ENCODE results near the gene ZNF518B.

The ZNF518B gene, protein sequence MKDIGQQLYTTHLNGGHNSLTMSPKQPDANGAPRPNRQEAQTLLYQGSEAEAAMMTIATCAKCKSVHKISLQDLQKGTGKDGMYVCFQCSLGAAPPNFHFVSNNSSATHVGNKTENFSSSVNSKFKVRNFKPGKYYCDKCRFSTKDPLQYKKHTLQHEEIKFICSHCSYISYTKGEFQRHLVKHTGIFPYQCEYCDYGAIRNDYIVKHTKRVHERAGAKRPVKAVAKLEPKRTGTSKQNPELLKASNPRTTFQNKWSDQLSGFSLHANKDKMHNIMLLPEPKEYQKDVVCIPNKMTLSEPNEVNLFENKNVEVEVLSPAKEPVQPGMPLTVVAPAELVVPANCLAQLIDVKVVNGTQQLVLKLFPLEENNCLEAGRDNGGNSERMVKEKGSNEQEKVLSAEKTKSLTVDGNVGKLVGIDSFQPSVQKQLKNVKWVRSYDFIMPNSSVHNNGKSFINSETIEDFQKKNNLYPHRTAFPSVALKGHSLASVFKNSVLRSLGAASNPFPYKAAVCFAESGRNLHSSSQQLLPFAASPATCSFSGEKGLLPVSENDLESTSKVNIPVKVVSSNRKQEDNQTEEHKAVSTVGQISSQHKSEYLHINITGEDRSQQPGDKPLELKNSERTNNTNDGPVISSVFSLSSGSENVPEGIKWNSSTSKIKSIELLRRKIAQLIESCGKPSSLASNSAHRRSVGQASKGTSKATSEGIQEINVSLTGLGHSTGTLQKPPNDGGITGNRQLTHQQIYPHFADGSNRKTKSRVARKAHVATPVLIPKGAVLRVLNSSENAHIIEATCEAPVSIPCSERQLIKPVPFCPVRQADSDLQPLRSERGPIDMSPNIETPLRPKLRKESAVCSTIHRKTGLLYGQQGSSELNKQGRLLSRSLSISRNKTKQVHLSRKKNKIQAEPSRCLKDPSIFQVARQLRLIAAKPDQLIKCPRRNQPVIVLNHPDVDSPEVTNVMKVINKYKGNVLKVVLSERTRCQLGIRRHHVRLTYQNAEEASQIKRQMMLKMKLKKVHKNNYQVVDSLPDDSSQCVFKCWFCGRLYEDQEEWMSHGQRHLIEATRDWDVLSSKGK

DNA sequence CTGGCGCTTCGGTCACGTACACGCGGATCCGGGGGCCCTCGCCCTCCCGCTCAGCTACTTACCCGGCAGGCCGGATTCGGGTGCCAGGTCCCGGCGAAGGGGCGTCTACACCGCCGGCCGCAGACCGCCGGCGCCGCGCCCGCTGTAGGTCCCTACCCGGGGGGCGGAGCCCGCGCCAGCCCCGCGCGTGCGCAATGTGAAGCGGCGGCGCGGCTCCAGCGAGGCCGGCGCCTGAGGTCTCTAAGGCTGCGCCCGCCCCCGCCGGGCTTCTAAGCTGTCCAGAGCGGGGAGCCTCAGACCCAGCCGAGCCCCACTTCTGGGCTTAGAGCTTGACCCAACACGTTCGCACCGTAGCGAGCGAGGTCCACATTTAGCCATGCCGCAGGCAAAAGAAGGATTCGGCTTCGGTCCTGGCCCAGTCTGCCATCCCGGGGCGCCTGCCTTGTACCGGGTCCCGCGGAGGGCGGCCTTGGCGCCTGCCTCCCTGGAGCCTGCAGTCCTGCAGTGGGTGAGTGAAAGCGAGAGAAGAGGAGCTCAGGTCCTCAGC is at the start of gene ZNF518B:
Gene ZNF518B, minus strand, starts transcription at position 172 of the 547 bp plus-strand sequence. CDS start 11,098 bp downstream, outside the sequence.
- peaks cover 41% of the 10 kb centered on the region for H3K27me3 Mint-ChIP-seq (ENCODE audit: low read depth)
- peak within 1 kb of the TSS; percentile 56 to 89 (median 79) for H3K27ac Mint-ChIP-seq
- H3K4me1 Mint-ChIP-seq, result peaks cover 5% of the 10 kb centered on the region
- peaks cover 50% of the 10 kb centered on the region for H3K36me3 Mint-ChIP-seq (ENCODE audit: low read depth)
- TF ChIP-seq, protein P1, sequence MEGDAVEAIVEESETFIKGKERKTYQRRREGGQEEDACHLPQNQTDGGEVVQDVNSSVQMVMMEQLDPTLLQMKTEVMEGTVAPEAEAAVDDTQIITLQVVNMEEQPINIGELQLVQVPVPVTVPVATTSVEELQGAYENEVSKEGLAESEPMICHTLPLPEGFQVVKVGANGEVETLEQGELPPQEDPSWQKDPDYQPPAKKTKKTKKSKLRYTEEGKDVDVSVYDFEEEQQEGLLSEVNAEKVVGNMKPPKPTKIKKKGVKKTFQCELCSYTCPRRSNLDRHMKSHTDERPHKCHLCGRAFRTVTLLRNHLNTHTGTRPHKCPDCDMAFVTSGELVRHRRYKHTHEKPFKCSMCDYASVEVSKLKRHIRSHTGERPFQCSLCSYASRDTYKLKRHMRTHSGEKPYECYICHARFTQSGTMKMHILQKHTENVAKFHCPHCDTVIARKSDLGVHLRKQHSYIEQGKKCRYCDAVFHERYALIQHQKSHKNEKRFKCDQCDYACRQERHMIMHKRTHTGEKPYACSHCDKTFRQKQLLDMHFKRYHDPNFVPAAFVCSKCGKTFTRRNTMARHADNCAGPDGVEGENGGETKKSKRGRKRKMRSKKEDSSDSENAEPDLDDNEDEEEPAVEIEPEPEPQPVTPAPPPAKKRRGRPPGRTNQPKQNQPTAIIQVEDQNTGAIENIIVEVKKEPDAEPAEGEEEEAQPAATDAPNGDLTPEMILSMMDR (IDR thresholded peaks at IDR 0.05; ENCODE audit: unreplicated experiment in 3 of 3), result no peak
- peaks cover 54% of the 10 kb centered on the region for H3K9me3 Mint-ChIP-seq
- H3K4me3 Mint-ChIP-seq, result peak within 1 kb of the TSS; percentile 90 to 92 (median 90)

DNA sequence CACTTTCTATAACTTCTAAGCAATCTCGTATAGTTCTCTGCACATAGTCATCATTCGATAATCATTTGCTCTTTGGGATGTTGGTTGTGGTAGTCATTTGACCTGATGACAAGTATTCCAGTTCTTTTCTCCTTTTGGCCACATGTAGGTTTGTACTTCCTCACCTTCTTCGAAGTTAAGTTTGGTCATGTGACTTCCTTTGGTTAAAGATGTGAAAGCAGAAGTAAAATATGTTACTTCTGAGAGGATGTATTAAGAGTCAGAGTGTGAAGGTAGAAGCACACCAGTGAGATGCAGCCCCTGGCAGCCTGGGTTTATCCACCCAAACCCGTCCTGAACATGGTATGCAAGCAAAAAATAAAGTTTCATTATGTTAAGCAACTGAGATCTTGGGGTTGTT is 48.9 kb upstream of the ZNF518B start:
- Mint-ChIP-seq H3K9me3 (no peaks in the 10 kb centered on the region), H3K27me3 (ENCODE audit: low read depth) (peaks cover 3% of the 10 kb centered on the region), H3K4me3 (no peak overlapping the region), H3K27ac (no peak overlapping the region), H3K4me1 (no peaks in the 10 kb centered on the region), H3K36me3 (ENCODE audit: low read depth) (no peaks in the 10 kb centered on the region)
- TF ChIP-seq, protein P1 (IDR thresholded peaks at IDR 0.05; ENCODE audit: unreplicated experiment in 3 of 3), result no peak

DNA sequence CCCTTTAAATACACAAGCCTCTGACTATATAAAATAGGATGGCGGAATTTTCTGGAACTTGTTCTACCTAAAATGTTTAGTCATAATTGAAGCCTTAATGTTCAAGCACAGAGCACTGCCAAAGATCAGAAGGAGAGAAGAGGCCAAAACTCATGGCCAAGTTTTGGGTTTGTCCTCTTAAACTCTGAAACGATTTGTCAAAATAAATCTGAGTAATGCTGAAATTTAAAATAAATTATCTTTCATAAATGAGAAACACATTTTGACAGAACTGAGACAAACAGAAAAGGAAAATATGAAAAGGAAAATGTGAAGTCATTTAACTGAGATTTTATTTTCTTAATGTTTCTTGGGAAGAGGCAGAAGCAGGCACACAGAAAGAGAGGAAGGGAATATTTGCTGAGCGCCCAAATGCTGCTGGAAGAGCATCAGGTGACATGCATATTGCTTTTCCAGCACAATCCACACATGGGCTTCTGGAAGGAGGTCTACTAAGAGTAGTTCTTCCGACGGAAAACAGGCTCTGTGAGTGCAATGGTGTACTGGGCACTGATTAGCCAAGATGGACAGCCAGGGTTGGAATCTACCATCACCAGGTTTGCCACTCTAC is 47.4 kb upstream of the ZNF518B start:
- Mint-ChIP-seq H3K9me3 (no peaks in the 10 kb centered on the region), H3K4me3 (no peak overlapping the region), H3K27me3 (ENCODE audit: low read depth) (peaks cover 3% of the 10 kb centered on the region), H3K27ac (no peak overlapping the region), H3K4me1 (no peaks in the 10 kb centered on the region), H3K36me3 (ENCODE audit: low read depth) (no peaks in the 10 kb centered on the region)
- TF ChIP-seq, protein P1 (IDR thresholded peaks at IDR 0.05; ENCODE audit: unreplicated experiment in 3 of 3), result no peak

DNA sequence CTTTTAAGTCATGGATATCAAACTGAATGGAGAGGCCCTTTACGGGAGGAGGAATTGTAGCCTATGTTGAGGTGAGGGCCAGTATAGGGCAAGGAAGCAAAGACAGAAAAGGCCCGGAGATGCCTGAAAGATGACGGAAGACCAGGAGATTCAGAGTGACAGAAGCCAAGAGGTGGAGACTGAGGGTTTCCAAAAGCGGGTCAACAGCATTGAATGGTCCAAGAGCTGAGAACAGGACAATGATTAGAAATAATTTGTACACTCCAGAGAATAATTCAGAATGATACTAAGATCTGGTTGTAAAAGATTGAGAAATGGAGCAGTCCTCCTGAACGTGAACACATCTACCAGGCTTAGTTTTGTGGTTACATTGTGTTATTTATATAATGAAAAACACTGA is 45.5 kb upstream of the ZNF518B start:
- H3K27me3 Mint-ChIP-seq (ENCODE audit: low read depth), result no peaks in the 10 kb centered on the region
- no peak overlapping the region for H3K27ac Mint-ChIP-seq
- H3K4me1 Mint-ChIP-seq, result no peaks in the 10 kb centered on the region
- H3K9me3 Mint-ChIP-seq, result no peaks in the 10 kb centered on the region
- TF ChIP-seq, protein P1 (IDR thresholded peaks at IDR 0.05; ENCODE audit: unreplicated experiment in 3 of 3), result no peak
- H3K36me3 Mint-ChIP-seq (ENCODE audit: low read depth), result no peaks in the 10 kb centered on the region
- no peak overlapping the region for H3K4me3 Mint-ChIP-seq

DNA sequence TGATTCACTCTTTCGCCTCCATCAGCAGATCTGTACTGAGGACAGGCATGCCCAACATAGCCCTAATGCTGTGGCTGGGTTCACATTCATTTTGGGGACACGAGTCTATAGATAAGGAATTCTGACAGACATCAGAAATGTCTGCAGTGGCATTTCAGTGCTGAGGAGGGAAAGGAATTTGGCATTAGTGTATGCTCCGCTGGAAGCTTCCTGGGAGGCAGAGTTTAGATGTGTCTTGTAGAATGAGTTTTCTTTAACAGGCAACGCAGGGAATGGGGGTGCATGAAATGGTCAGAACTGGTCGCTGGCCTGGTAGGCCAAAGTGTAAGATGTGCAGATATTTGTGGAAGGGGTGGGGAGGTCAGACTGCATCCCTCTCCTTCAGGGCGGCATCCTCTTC is 43.5 kb upstream of the ZNF518B start:
- Mint-ChIP-seq H3K27me3 (ENCODE audit: low read depth) (no peaks in the 10 kb centered on the region), H3K4me3 (no peak overlapping the region), H3K36me3 (ENCODE audit: low read depth) (no peaks in the 10 kb centered on the region), H3K4me1 (no peaks in the 10 kb centered on the region), H3K9me3 (no peaks in the 10 kb centered on the region), H3K27ac (no peak overlapping the region)
- TF ChIP-seq, protein P1 (IDR thresholded peaks at IDR 0.05; ENCODE audit: unreplicated experiment in 3 of 3), result no peak
